Glomerular visceral epithelial cell (primary cell): ENCODE data around the gene GLT6D1.

Source experiments
- DNase-seq: peaks from one replicate; pipeline ENCODE4 v3.0.0-alpha.2; 2016; ENCODE audit errors: extremely low spot score

Gene GLT6D1

DNA sequence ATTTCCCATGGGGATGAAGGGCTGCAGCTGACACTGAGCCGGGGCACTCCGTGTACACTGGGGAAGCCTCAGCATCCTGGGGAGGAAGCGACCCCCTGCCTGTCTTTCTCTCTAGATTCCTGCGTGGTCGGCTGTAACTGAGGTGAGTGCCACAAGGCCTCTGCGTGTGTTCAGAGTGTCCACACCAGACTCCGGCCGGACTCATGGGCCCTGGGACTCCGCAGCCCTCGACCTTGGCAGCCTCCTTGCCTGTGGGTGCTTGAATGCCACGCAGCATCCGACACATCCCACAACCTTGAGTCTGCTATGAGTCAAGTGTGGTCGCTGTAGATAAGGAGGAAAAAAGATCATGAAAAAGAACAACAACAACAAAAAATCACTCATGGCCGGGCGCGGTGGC, 54.4 kb downstream of the GLT6D1 start:
- DNase-seq = no peak

DNA sequence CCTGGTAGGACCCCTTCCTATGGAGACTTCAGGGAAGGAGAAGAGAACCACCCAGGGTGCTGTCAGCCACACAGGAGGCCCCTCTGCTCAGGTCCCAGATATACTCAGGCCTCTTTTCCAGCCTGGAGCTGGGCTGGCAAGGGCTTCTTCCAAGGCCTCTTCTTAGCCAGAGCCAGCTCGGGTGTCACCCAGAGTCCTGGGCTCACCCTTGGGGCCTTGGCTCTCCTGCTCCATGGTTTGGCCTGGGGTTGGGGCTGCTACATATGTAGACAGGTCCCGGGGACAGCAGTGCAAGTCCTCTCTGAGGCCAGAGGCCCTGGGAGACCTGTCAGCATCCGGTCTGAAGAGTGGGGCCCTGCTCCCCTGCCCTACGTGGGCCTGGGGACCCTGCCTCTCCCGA, 55.0 kb downstream of the GLT6D1 start:
- DNase-seq = no peak

DNA sequence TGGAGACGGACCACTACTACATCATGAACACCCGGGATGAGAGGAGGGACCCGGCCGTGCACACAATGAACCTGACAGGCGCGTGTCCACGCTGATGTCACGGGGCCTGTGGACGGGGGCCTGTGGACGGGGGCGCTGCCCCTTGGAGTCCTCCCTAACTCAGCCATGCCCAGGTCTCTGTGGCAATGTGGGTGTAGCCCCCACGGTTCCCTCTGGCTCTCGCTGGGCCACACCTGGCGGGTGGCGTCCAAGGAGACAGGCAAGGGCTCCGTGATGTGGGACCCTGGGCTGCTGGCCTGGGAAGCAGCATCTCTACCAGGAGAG, 55.7 kb downstream of the GLT6D1 start:
- no peak for DNase-seq

DNA sequence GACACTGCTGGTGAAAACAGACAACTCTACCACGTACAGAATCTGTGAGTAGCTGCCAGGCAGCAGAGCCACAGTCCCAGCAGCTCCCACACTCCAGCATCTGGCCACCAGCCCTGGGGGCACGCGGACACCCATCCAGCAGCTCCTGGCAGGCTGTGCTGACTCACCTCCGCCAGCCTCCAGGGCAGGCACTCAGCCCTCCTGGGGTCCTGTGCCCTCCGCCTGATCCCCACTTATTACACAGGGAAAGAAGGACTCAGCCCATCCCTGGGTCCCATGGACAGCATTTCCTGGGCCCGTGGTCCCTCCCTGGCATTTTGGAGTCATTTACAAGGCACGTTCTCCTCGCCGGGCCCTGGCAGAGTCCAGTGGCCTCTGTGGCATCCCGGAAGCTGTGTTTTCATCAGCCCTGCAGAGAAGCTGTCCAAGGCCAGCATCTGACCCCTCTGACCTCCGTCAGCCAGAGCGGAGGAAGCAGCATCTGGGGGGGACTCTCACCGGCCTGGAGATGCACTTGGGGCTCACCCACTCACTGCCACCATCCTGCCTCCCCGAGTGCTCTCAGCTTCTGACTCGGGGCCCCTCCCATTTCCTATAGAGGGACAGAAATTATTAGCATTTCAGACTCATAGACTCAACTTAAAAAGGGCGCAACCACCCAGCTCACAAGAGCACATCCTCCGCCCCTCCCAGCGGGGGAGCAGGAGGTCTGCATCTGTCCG, 56.2 kb downstream of the GLT6D1 start:
- DNase-seq = no peak

DNA sequence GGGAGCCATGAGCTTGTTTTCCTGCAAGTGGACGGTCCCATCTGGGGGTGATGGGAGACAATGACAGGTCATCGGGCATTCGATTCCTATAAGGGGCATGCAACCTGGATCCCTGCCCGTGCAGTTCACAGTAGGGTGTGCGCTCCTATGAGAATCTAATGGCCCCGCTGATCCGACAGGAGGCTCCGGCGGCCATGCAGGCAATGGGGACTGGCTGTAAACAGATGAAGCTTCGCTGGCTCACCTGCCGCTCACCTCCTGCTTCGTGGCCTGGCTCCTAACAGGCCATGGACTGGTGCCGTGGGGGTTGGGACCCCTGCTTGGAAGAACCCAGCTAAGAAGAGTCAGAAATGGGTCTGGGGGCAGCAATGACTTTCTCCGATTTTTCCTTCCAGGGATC, 56.8 kb downstream of the GLT6D1 start:
- no peak for DNase-seq

DNA sequence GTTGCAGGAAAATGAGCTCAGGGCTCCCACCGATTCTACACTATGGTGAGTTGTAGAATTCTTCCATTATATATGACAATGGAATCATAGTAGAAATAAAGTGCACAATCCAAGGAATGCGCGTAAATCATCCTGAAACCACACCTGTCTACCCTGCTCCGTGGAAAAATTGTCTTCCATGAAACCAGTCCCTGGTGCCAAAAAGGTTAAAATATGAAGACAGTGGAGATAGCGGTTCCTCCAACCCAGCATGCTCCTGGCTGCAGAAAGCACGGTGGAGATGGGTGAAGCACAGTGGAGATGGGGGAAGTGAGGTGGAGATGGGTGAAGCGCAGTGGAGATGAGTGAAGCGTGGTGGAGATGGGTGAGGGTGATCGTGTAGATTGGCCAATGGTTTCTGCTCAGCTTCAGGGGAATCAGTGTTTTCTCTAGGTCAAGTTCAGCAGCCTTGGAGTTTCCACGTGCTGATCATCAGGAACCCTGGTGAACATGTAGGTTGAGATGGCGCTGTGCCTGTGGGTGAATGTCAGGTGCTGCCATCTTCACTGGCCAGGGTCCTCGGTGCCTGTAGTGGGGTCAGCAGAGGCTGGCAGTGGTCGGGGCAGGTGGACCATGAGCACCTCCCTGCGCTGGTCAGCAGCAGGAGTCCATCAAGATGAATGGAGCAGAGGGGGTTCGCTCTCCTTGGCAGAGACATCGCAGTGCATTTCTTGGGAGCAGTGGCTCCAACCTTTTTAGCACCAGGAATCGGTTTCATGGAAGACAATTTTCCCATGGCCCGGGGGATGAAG, 57.5 kb downstream of the GLT6D1 start:
- DNase-seq = no peak

DNA sequence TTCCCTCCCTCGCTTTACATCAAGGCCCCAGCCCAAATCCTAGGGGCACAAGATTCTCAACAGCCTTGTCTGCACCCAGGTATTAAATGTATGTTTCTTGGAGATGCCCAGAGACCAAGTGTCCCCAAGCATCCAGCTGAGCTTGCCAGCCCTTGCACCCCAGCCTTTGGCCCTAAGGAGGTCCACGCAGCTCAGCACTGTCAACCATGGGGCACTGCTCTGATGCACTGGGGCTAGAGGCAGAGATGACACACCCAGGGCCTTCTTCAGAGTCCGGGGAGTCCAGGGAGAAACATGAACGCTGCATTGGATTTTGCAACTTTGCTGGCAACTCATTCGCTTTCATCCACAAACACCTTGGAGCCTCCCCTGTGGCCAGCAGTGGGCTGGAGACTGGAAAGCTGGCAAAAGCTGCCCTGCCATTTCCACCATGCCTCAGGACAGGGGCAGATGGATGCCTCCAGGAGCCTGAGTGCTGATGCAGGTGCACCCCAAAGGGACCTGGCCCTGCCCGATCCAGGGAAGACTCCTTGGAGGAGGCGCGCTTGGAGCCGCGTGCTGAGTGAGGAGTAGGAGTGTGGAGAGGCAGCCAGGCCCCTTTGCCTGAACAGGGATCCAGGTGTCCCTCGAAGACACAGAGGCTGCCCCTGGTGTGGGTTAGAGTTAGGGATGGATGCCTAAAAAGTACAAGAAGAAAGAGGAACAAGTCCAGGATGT, 58.5 kb downstream of the GLT6D1 start:
- DNase-seq = no peak

DNA sequence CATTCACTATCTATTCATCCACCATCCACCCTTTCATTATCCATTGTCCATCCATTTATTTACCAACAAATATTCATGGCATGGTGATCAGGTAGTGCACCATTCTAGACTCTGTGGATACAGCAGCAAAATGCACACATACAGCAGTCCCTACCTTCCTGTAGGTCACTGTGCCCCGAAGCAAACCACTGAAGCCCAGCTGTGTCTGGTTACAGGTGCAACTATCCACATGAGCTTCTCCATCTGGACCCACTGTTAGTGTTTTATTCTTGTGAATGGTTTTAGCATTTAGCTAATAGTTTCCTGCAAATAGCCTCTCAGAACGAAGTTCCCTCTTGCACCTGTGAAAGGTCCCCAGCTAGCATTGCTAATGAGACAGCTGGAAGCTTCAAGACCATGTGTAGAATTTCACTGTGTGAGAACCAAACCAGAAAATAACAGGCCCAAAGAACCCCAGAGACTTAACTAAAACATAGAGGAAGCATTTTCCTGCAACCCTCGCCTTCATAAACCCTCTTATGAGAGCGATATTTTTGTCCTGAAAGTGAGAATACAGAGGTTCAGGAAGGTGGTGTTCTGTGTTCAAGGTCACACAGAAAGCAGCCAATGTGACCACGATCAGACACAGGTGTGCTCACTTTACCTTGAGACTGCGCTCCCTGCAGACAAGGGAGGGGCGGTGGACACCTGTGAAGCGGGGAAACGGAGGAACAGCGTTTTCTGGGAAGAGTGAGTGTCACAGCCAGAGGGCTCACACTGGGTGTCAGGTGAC, 59.3 kb downstream of the GLT6D1 start:
- DNase-seq = no peak

DNA sequence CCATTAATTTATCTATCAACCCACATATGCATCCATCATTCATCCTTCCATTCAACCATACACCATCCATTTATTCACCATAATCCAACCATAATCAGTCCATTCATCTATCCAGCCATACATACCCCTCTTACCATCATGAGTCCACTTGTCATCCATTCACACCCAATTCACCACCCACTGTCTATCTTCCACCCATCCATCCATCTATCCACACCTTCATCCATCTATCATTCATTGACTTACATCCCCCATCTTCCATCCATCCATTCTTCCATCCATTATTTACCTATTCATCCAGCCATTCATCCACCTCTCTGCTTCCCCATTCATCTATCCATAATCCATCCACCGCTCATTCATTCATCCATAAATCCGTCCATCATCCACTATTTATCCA, 60.0 kb downstream of the GLT6D1 start:
- DNase-seq = no peak

DNA sequence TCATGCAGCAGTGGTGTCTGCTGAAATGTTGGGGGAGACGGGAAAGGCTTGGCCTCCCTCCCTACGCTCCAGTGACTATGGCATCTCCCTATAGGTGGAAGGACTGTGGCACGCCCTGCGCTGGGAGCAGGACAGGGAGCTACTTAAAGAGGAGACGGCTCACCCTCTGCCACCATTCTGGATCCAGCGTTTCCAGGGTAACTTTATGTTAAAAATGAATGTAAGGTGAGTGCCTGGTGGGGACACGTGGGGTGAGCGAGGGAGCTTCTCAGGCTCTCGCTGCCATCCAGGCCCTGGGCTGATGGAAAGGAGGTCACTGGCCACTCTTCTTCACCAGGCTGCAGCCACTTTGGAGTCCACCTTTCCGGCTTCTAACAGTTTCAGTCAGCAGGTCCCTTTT, 62.1 kb downstream of the GLT6D1 start:
- no peak for DNase-seq

DNA sequence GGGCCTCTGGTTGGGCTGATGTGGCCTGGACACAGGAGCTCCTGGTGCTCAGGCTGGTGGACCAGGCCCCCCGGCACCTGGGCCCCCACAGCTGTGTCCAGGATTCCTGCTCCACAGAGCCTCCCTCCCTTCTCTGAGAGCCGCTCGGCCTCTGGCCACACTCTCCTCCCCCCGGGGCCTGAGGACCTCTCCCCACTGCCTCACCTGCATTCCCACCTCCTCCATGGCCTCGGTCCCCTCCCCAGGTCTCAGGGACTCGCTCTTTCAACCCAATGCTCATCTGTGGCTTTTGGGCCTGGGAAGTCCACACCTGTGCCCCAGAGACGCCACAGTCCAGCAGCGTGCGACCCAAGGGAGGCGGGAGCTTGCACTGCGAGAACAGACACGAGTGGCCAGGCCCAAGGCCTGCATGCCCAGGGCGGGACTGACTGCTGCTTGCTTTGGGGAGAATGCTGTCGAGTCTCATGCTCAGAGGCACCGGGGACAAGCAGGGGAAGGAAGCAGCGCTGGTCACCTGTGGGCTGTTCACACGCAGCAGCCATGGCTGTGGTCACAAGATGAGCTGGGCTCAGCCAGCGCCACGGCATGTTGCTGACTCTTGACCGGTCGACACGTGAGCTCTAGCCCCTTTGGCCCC, 63.2 kb downstream of the GLT6D1 start:
- no peak for DNase-seq

DNA sequence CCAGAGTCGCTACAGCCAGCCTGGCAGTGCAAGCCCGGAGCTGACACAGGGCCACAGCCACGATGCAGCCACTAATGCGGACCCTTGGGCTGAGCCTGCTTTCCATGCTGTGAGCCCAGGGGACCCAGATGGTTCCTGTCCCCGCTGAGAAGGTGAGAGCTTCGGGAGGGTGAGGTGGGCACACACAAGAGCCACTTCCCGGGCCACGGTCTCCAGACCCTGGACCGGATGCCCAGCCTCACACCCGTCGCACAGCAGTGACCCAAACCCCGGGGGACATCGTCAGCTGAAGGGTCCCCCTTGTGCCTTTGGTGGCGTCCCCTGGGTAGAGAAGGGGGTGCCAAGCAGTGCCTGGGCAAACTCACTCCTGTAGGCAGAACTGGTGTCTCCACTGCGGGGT, 64.4 kb downstream of the GLT6D1 start:
- no peak for DNase-seq

DNA sequence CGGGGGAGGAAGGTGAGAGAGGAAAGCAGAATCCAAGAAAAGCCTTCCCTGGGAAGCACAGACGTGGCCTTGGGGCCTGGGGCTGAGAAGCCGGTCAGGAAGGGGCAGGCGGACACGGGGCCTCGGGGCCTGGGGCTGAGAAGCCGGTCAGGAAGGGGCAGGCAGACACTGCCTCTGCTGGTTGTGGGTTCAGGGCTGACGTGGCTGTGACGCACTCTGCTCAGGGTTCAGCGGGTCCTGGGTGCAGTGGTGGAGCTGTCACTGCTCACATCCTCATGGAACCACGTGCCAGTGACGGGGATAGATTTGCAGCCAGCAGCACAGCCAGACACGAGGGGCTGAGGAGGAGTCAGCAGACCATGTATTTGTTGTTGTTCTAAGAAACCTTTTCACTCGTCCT, 65.0 kb downstream of the GLT6D1 start:
- DNase-seq = no peak
